ENCODE measurements around the gene NCAM1.
"Not testable (repeated sequence)": the region's sequence is repeated elsewhere in the genome, so short reads cannot be mapped to it uniquely, and the experiment has no call there.

Gene NCAM1

DNA sequence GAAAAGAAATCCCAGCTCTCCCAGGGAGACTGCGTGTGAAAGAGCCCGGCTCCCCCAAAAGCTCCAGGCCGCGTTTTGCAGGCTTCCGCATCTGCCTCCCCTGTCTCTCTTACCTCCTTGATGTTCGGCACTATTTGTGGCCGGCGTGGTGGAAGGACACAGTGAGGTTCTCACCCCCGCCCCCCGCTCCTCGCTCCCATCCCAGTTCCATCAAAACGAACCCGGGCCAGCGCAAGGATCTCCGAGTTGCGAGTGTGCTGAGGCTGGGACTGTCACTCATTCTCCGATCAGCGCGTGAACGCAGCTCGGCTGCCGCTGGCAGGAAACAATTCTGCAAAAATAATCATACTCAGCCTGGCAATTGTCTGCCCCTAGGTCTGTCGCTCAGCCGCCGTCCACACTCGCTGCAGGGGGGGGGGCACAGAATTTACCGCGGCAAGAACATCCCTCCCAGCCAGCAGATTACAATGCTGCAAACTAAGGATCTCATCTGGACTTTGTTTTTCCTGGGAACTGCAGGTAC lies at the start of gene NCAM1:
TSS of gene NCAM1 (plus strand) at position 275 of the 523 bp plus-strand sequence.
- peak; percentile 97 for DNase-seq (ENCODE audit: low spot score)

DNA sequence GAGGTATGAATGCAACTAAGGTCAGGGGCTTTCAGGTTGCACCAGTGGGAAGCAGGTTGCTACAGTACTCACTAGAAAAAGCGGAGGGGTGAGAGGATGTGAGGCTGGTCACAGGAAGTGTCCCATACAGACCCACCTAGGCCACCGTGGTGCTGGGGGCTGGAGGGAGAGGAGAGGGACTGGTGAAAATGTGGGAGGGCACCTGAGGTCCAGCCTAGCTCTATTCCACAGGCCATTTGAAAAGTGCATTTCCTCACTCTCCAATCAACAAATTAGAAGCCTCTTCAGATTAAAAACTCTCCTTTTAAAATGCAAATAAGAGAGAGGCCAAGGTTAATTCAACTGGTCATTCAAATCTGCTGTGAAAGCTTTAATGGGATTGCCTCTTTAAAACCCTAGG lies 38.6 kb upstream of the NCAM1 start:
- DNase-seq (ENCODE audit: low spot score): no peak

DNA sequence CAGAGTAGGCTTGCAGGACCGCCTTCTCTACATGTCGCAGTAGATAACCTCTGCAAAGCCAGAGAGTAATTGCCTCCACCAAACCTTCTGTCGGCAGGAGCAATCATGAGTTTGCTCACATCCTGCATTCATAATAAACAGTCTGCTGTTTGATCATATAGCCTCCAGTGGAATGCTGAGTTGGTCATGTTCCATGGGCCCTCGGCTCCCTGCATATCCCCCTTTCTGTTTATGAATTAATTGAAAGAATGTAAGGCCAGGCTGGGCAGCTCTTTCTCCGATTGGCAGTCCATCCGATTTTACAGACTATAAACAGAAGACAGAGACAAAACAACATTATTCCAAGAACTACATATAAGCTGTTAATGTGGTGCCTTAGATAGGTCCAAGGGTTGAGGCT lies 36.4 kb upstream of the NCAM1 start:
- DNase-seq (ENCODE audit: low spot score): not testable (repeated sequence)

DNA sequence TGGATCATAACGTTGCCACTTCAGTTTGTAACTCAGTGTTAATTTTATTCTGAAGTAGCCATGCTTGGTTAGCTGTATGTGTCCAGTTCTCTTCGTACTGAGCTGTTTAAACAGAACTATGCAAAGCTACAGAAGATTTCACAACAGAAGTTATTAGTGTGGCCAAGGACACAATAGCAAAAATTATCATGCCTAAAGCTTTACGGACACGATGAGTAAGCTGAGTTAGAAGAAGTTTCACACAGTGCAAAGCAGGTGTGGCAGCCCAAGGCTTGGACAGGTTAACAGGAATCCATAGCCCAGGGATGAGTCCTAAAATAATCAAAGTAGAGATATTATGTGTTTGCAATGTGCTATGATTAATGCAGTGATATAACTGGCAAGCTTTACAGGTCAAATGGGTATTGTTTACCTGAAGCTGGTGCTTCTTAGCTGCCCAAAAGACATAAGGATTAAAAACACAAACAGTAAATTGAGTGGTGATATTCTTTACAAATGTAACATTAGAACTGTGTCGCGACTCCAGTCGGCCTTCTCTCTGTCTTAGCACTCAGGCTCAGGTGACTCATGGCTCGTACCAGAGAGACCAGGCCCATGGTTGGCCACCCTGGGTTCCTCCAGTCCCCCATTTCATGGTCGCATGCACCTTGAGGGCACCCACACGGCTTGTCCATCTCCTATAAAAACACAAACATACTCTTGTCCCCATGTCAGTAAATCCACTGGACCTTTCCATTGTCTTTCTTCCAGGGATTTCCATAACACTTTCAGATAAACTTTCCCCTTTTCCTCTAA lies 35.5 kb upstream of the NCAM1 start:
- DNase-seq (ENCODE audit: low spot score): no peak

DNA sequence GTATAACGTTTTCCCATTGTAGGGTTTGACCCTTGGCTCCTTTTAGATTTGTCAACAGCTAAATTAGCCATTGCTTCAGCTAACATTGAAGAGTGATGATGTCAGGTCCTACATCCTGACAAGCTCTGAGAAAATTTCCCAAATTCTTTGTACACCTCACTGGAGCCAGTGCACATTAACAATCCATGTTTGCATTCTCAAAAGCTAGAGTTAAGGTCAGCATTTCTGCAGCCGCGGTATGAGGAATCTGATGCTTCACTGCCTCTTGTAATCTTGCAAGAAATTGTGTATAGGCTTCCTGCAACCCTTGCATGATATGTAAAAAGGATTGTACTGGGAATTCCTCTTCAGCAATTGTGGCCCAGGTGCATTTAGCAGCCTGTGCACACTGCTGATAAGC lies 33.1 kb upstream of the NCAM1 start:
- no peak for DNase-seq (ENCODE audit: low spot score)

DNA sequence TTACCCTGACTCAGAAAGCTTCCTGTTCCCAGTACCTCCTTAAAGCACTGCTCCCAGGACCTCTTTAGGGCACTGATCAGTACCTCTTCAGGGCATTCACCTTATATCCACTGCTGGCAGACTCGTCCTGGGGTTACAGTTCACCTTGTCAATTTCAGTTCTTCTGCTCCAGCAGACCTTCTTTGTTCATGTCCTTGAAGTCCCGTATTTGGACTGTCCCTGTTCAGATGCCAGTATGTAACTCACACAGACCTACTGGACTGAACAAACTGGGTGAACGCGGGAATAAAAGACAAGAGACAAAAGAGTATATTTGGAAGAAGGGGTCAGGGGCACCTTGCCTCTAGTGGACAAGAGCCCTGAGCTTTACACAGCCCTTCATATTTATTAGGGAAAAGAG lies 31.8 kb upstream of the NCAM1 start:
- no peak for DNase-seq (ENCODE audit: low spot score)

DNA sequence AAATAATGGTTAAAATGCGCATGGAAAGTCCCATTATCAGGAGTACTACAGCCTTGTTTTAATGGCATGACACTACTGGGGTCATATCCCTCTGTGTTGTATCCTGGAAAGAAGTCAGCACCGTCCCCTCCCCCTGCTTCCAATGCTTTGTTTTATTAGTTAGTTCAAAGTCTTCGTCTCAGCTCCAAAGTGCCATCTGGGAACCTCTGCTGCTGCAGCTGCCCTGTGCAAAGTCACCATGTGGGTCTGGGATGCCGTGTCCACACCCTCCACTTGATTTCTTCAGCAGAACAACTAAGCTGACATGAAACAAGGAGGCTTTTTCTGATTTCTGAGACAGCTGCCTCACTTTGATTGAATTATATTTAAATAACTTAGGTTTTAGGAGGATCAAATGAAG lies 29.5 kb upstream of the NCAM1 start:
- no peak for DNase-seq (ENCODE audit: low spot score)

DNA sequence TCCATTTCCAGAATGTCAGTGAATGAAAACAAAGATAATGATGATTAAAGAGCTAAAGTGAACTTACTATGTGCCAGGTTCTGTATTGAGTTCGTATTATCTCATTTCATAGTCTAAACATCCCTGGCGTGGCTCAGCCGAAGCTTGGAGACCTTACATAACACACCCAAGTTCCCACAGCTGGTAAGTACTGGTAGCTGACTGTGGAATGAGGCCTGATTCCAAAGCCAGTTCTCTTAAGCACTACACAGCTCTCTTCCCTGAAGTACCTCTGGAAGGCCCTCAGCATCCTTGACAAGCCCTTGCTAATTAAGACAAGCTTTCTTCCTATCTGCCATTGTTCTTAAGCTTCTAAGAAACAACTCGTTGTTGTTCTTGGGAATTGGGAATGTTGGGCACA lies 28.6 kb upstream of the NCAM1 start:
- DNase-seq (ENCODE audit: low spot score): no peak

DNA sequence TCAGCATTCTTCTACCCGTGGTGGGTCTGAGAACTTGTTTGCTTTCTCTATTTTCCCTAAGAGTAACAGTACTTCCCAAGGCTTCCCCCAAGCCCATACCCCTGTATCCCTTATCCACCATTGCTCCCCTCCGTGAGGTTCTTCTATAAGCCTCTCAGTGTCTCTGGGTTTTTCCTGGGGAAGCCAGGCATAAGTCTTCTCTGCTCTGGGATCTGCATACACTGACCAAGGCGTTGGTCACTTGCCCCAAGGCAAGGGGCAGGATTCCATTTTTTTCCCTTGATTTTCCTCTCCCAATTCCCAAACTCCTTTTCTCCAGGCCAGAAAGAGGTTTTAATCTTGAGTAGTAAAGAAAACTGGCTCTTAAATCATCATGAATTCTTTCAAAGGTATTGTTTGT lies 27.2 kb upstream of the NCAM1 start:
- DNase-seq (ENCODE audit: low spot score): no peak

DNA sequence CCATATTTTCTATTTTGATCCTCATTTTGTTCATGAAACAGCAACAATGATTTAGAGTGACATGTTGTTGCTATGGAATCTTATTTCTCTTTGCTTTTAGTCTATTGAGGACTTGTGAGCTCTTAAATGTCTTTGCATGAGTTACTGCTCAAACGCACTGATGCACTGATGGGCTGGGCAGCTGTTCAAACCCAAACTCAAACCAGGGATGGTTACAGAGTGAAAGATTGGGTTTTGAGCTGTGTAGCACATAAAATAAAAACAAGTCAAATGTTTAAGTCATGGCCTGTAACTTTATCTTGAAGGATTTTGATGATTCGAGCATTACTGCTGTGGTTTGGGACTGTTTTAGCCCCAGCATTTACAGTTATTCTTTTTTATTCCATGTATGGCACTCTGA lies 20.1 kb upstream of the NCAM1 start:
- no peak for DNase-seq (ENCODE audit: low spot score)

DNA sequence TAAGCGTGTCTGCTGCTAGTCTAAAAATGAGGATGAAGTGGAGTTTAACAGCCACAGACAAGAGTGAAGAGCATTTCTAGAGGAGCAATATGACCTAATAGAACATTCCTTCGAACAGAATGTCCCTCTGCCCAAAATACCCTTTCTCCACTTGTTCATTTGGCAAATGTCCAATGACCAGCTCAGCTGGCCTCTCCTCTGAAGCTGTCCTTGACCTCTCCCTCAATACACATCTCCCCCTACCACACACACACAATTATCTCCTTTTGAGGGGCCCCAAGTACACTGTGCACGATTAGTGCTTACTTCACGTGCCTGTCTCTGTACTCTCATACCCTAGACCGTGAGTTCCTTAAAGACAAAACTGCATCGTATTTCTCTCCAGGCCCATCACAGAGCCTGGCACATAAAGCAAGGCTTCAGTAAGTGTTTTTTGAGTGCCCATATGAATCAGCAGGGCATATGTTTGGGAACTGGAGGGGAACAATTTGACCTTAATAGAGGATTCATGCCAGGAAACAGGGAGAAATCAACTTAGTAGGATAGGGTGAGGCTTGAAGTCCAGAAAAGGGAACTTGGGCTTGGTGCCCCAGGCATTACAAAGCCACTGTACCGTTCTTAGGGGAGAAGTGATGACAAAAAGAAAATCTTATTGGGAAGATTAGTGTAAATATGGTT lies 18.1 kb upstream of the NCAM1 start:
- no peak for DNase-seq (ENCODE audit: low spot score)

DNA sequence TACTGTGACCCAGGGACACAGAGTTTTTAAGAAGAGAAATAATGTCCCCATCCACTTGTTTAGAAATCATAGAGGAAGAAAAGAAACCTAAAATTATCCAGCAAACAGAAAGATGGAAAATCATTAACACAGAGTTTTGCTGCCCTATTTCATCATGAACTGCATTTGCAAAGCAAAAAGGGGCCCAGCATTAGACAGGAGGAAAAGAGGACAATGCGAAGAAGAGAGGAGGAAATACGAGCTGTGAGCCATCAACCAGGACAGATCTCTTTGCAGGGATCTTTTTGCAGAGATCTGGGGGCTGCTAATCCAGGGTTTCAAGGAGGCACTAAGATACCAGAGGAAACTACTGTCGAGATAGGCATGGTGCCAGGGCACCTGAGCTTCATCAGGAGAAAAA lies 14.4 kb upstream of the NCAM1 start:
- DNase-seq (ENCODE audit: low spot score): no peak

DNA sequence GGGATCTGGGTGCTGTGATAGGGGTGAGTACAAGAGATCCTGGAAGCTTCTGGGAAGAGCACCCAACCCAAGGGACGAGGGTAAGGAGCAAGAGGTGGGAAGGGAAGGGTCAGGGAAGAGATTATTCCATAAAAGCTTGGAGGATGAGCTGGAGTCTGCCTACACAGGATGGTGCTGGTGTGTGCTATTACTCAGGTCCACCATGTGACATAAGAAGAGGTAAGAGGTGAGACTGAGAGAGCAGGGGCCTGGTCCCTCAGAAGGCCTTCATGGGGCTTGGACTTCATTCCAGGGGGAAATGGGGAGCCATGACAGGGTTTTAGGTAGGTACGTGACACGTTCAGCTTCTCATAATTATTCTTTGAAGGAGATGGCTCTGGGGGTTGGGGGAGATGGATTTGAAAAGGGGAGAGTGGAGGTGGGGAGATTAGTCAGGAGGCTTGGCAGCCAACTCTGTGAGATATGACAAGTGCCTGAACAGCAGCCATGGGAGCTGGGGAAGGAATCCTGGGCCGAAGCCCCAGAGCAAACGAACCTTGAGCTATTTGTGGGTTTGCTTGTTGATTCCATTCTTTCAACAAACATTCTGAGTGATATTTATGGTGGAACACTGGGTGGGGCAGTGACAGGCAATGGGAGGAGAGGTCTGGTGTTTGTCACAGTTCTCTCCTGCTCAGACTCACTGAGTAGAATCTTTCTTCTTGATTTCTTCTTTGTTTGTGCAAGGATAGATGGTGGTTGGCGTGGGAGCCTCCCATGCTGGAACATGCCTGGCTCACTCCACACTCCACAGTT lies 11.2 kb upstream of the NCAM1 start:
- DNase-seq (ENCODE audit: low spot score): no peak

DNA sequence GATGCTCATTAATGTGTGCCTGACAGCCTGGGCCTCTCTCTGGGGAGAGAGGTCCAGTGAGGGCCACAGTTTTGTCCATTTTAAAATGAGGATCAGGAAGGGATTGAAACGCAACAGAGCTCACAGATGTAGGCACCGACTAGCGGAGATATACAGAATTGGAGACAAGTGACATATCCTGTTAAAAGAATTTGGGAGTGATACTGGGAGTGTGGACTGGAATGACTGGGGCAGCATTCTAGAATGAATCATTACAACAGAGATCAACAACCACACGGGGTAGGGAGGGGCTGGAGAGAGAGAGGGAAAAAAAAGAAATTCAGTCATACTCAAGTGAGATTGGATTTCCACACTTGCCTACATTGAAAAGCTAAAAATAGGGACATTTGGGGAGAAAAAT lies 2.5 kb upstream of the NCAM1 start:
- no peak for DNase-seq (ENCODE audit: low spot score)

DNA sequence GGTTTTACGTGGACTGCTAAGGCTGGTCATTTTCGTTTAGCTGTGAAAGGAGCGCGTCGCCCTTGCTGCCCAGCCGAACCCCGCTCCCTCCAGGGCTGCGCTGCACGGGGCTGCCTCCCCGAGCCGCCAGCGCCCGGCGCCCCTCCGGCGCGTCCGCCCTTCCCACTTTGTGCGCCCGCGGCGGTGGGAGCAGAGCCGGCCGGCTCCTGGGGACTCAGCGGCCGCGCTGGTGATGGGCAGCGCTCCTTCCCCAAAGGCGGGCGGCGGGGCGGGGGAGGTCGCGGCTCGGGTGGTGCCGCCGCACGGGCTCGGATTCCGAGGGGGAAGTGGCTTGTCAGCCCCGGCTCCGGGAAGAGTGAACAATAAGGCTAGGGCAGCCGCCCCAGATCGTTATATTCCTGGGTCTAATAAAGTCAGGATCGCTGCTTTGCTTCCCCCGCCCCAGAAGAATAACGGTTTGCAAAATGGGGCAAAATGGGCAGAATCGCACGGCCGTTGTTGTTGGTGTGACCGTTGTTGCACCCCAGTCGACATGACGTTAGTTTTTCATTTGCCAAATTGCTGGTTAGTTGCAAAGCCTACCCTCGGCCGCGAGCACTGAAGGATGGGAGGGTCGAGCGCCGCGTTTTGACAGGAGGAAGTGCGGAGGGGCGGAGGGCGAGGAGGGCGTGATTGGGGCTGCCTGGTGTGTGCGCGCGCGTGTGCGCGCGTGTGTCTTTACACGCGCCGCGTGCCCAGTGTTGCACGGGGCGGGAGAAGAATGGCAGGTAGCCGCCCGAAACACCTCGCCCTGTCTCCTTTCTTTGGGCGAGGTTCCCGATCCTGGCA lies 745 bp downstream of the NCAM1 start:
- DNase-seq (ENCODE audit: low spot score): peak; percentile 69

DNA sequence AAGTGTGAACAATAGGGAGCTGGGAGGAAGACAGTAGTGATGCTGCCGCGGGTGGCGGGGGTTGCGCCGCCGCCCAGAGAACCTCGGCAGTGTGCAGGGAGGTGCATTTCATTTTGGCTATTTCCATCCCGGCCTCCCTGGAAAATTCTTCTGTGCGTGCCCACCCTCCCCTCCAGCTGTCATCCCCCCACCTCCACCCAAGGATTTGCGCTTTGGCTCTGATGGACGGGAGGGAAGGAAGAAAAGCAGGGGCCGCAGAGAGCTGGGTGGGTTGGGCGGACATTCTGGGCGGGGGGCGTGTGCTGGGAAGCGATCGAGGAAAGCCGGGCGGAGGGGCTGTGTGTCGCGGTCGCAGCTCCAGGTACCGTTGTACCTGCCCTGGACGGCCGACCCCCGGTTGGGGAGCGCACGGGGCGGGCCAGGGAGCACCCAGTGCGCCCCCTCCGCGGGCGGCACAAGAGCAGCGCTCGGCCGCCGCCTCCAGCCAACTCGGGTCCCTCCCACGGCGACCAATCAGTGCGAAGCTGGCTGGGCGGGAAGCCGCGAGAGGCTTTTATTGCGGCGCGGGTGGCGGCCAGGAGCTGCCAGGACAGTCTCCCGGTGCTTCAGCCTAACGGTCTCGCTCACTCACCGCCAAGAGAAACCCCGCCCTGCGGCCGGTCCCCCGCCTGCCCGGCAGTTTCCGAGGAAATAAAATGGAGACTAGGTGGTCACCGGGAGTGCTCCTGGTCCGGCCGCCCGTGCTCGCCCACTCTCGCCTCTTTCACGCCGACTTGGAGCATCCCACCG lies 1.6 kb downstream of the NCAM1 start:
- DNase-seq (ENCODE audit: low spot score): peak; percentile 87

DNA sequence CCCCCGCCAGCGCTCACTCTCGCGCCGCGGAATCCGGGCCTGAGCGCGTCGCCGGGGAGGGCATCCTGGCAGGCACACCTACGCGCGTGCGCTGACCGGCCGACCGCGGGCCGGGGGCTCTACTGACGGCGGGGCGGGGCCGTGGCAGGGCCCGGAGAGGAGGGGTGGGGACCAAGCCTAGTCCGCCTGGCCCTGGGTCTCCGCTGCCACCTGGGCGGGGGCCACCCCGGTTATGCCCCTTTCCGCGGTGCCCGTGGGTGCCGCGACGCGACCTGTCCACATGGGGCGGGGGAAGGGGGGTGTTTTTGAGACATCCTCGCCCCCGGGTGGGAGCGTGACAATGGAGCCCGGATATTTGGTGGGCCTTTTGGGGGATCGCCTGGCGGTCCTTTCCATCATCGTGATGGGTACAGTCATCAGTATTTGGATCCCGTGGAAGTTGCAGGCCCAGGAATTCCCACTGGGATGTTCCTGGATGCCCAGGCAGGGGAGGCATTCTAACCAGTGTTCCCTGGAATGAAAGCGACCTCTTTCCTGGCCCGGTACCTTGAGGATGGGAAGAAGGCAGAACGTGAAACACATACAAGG lies 2.2 kb downstream of the NCAM1 start:
- no peak for DNase-seq (ENCODE audit: low spot score)

DNA sequence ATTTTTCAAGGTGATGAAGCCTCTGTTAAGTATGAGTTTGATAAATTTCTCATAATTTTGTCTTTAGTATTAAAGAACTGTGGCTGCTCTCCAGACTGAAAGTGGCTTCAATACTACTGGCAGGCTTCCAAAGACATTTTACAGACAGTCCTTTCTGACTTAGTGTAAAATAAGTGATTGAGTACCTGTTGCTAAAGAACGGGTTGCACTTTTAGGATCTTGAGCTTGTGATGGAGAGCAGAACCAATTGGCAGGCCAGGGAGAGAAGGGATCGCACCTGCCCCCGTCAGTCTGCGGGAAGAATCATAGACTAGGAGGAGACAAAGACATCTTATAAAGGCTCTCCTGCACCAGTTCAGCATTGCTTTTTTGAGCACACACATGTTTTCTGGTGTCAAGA lies 4.4 kb downstream of the NCAM1 start:
- no peak for DNase-seq (ENCODE audit: low spot score)

DNA sequence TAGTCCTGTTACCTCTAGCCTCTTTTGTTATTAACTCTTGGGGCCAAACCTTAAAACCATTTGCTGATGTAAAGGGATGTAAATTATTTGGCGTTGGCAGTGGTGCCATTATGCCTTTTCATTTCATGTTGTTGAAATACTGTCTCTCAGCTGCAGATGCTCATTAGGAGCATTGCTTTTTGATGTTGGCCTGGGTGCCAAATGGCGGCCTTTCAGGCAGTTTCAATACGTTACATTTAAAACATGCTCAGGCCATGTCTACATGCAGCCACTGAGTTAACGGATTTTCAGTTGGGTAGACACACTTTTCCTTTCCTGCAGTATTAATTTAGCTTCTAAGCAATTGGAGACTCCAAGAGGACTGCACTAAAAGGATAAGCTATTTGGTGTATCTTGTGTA lies 5.3 kb downstream of the NCAM1 start:
- DNase-seq (ENCODE audit: low spot score): no peak

DNA sequence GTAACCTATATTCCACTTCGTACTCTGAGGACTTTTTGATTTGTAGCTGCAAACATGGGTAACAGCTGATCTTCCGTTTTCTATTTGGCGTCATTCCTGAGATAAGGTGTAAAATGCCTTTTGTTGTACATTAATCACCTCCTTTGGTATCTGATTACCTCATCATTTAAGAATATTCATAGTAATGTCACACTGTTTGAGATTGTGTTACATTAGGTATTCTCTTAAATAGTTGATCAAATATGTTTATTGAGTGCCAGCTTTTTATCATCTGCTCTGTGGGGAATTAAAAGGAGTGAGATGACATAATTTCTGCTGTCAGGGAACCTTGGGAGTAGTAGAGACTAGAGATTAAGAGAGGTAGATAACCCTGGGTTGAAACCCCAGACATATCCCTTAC lies 5.9 kb downstream of the NCAM1 start:
- no peak for DNase-seq (ENCODE audit: low spot score)
